Central memory CD4-positive, alpha-beta T cell (primary cell): Measurements from ENCODE around the gene EHMT1.
A peak's percentile ranks its signal among the peaks of the same experiment; 100 is the strongest.

Experiments used
- DNase-seq: peaks from one replicate; pipeline ENCODE4 v3.0.0; 2022
- total RNA-seq, 3 experiments: gene quantifications; one replicate each; lab custom pipeline; 2026; lab: John Stamatoyannopoulos, UW

EHMT1 gene
- 101 to 149 (median 121) reads per million in 3 experiments for total RNA-seq

DNA sequence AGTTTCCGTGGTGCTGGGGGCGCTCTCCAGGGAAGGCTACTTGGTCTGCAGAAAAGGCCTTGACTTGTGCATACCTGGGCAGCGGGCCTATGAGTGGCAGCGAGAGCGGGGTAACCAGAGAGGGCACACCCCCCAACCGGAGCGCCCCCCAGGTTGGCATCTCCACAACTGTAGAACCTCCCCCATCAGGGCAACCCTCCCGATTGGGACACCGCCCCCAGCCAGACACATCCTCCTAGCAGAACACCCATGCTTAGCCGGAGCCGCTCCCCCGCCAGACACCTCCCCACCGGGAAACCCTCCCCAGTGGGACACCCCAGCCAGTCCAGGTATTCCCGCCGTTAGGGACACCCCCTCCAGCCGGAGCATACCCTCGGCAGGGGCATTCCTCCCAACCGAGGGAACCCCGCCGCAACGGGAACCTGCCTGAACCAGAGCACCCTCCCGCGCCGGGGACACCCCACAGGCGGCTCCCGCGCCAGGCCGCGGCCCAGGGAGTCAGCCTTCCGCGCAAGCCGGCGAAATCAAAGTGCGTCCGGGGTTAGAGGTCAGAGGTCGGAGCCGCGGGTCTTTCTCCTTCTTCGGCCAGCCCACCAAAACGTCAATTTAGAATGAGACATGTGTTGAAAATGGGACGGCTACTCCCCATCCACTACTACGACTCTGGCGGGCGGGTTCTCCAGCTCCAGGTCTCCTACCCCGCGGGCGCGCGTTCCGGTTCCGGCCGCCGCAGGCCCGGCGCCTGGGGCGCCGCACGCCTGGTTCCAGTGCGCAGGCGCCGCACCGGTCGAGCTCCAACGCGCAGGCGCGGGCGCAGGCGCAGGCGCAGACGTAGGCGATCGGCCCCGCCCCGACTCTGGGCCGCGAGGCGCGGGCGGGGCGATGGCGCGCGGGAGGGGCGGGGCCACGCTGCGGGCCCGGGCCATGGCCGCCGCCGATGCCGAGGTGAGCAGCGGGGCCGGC lies at the start of gene EHMT1:
Gene EHMT1 (plus strand): TSS at position 901 of the 963 bp plus-strand sequence. CDS start 24 bp downstream, at position 925.
- peak; percentile 93 for DNase-seq

DNA sequence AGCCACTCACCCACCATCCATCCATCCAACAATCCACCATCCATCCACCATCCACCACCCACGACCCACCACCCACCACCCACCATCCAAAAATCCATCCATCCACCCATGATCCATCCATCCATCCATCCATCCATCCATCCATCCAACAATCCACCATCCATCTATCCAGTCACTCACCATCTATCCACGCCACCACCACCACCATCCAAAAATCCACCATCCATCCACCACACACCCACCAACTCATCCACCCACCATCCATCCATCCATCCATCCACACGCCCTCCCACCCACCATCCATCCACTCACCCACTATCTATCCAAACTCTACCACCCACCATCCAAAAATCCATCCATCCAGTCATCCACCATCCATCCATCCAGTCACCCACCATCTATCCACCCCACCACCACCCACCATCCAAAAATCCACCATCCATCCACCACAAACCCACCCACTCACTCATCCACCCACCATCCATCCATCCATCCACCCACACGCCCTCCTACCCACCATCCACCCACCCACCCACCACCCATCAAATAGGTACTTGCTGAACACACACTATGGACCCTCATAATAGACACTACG lies 49.1 kb upstream of the EHMT1 start:
- DNase-seq, result no peak

DNA sequence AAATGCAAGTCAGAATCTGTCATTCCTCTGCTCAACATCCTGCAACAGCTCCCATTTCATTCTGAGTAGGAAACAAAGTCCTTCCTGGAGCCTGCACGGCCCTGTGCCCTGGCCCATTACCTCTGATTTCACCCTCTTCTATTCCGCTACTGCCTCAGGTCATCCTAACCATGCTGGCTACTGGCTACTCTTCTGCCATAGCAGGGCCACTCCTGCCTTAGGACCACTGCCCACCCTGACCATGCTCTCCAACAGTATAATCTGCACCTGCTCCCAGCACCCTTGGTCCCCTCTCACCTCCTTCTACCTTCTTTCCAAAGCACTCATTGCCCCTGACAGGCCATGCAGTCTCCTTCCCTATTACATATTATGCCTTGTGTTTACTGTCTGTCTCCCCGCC lies 48.2 kb upstream of the EHMT1 start:
- no peak for DNase-seq

- DNase-seq, result no peak
These were observed 44.6 kb upstream of the EHMT1 start for GRCh38 chr9:137574192-137574591.

DNA sequence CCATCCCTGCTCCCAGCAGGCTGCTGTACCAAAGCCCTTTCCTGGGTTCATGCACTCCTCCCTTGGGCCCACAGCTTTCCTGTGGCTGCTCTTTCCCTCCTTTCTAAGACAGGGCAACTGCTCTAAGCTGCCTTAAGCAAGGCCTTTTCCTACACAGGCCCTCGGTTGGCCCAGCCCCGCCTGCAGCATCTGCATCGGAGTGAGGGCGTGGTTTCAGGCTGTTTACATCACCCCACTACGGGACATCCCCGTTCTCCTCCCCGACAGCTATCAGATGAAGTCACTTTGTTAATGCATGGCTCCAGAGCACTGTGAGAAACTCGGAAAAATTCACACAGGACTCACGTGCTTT lies 43.5 kb upstream of the EHMT1 start:
- no peak for DNase-seq

GRCh38 chr9:137575716-137576411 lies 42.9 kb upstream of the EHMT1 start:
- no peak for DNase-seq

DNA sequence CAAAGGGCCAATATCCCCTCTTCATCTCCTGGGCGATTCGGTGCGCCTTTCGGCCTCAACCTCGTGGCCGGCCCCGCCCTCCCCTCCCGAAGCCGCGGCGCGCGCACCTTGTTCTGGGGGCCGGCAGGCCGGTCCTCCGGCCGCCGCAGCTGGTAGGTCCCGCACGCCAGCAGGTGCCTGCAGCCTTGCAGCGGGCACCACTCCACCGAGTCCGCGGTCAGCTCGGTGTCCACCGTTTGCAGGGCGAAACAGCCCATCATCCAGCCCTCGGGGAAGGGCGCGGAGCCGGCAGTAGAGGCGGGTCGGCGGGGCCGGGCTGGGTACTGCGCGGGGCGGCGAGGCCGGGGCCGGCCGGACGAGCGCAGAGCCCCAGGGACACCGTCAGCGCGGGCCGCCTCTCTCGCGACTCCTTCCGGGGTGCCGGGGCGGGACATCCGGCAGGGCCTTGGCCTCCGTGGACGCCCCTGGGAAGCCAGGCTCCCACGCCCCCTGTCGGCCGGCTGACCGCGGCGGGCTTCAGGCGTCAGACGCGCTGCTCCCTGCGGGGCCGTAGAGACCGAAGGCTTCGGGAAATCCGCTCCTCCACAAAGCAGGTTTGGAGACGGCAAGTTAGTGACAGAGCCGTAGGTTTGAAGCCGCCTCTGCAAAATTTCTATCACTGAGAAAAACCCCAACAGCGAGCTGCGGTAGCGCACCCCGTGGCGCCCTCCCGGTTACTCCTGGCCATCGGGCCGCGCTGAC lies 40.1 kb upstream of the EHMT1 start, which contains the start of gene DPH7:
Gene DPH7 (minus strand): TSS at position 408 of the 741 bp plus-strand sequence. CDS start 148 bp downstream, at position 260.
- peak; percentile 89 for DNase-seq

- DNase-seq, result no peak
These were observed 39.6 kb upstream of the EHMT1 start for GRCh38 chr9:137579259-137579604.

DNA sequence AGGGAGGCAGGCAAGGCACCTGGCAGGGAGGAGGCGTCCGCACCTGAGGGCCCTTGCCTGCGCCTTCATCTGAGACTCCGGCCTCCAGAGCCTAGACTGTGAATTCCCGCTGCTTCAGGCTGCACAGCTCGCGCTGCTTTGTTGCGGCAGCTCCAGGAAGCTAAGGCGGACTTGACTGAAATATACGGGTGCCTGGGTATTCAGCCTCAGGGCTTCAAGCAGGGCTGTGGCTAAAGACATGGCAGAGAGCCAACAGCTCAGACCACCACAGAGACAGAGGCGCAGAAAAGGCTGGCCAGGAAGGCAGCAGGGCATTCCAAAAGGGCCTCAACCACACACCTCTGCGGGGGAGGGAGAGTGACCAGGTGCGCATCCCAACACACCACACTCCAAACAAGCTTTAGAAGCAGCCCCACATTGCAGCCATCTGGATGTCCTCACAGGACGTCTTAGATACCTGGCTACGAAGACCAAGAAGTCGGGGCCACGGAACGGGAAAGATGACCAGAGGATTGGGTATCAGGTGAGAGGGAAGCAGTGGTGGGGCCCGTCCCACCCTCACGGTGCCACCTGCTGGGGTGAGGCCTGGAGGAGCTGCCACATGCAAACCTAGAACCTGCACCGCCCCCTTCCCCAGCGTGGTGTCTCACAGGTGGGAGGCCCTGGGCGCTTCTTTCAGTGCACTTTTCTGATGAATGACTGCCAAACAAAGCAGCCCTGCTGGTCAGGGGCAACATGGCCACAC lies 38.4 kb upstream of the EHMT1 start:
- no peak for DNase-seq

GRCh38 chr9:137580954-137581322 lies 37.9 kb upstream of the EHMT1 start:
- DNase-seq, result no peak

GRCh38 chr9:137581361-137582285 lies 37.2 kb upstream of the EHMT1 start:
- no peak for DNase-seq

GRCh38 chr9:137582286-137582860 lies 36.4 kb upstream of the EHMT1 start:
- DNase-seq, result no peak

DNA sequence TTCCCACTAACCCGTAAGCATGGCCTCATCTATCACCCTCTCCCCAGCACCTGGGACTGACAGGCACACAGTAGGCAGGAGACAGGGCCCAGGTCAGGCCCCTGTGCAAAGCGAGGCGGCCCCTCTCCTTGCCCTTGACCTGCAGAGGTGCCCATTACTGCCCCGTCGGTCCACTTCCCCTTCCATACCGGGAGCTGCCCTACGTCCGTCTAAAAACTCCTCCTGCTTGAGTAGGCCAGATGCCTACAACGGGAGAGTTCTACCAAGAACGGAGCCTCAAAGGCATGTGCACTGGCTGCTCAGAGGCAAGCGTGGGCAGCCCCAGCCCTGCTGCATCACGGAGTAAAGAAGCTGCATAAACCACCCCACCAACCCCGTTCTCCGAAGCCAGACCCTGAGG lies 35.5 kb upstream of the EHMT1 start:
- no peak for DNase-seq

DNA sequence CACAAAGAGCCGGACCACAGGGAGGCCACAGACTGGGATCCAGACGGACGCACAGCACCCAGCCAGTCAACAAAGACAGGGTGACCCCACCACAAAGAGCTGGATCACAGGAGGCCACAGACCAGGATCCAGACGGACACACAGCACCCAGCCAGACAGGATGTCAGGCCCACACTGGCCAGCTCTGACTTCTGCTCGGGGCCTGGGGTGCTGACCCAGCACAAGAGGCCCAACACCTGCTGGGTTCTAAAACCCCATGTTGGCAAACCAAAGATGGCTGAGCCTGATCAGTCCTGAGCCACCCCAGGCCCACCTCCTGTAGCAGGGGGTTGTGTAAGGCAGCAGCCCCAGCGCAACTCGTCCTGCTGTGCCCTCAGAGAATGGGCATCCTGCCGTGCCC lies 34.8 kb upstream of the EHMT1 start:
- DNase-seq, result no peak

- no peak for DNase-seq
These were observed 32.0 kb upstream of the EHMT1 start for GRCh38 chr9:137586854-137587253.

- no peak for DNase-seq
These were observed 30.5 kb upstream of the EHMT1 start for GRCh38 chr9:137588311-137588710.

GRCh38 chr9:137588891-137589290 lies 29.9 kb upstream of the EHMT1 start:
- no peak for DNase-seq

DNA sequence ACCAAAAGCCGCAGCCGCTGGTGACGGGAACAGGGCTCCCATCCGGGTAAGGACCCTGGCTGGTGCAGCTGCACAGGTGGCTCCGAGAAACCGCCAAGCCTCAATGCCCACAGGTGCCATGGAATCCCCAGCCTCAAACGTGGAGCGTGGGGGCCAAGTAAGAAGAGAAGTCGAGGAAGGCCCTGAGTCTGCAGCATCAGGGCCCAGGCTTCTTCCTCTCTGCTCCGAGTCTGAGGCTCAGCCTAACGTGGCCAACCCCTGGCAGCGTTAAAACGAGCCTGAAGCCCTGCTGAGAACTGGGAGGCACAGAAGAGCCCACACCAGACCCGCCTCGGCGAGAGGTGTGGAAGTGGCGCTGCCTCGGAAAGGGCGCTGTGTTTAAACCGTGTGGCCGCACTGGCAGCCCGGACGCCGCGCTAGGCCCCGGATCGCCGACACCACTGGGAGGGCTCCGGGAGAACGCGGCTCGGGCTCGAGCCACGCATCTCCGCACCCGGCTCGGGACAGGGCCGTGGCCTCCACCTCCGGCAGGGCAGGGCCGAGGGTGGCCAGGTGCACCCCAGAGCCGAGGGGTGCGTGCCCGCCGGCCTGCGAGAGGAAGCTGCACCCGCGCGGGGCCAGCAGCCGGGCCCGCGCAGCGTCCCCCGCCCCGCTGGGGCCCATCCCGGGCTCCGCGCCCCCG lies 29.2 kb upstream of the EHMT1 start:
- DNase-seq, result no peak

DNA sequence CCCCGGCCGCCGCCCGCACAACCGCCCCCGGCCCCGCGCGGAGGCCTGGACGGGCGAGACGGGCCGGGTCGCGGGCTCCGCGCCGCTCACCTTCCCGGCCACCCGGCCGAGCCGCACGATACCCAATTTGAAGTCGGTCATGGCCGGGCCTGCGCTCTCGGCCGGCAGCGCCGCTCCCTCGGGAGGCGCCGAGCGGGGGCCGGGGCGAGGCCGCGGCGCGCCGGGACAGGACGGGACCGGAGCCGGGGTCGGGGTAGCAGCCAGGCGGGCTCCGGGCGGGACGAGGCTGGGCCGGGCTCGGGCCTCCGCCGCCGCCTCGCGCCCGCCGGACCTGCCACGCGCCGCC lies 28.7 kb upstream of the EHMT1 start:
- no peak for DNase-seq
